Endodermal cell (in vitro differentiated cells): ENCODE measurements around the gene ARHGAP22. TPM values are rescaled to one million over a fixed set of nuclear protein-coding genes. Genes with fewer than 3 reads are reported as not detected.

Source experiments
- DNase-seq: peaks from one replicate; pipeline ENCODE4 v3.0.0-alpha.2; 2017
- H3K27ac ChIP-seq: 2 replicates; pipeline ENCODE4 v1.5.1; 2013; ENCODE audit warnings: mild to moderate bottlenecking, low read depth, low read length, moderate library complexity
- H3K27me3 ChIP-seq: 2 replicates; pipeline ENCODE4 v1.6.1; 2013; ENCODE audit warnings: mild to moderate bottlenecking, low read length, moderate library complexity; ENCODE audit not compliant: insufficient read depth, control insufficient read depth, poor library complexity, severe bottlenecking
- H3K36me3 ChIP-seq: 2 replicates; pipeline ENCODE4 v1.7.0; 2013; ENCODE audit warnings: mild to moderate bottlenecking, low read length, moderate library complexity; ENCODE audit not compliant: control insufficient read depth, insufficient read depth
- H3K4me1 ChIP-seq: one replicate; pipeline ENCODE4 v1.7.0; 2013; ENCODE audit warnings: low read length; ENCODE audit not compliant: control insufficient read depth, insufficient read depth
- H3K4me3 ChIP-seq: 2 replicates; pipeline ENCODE4 v1.5.1; 2013; ENCODE audit warnings: mild to moderate bottlenecking, low read length, moderate library complexity
- H3K9ac ChIP-seq: 2 replicates; pipeline ENCODE4 v1.6.1; 2013; ENCODE audit warnings: mild to moderate bottlenecking, low read length, moderate library complexity; ENCODE audit not compliant: poor library complexity, severe bottlenecking; ENCODE audit errors: extremely low read depth
- H3K9me3 ChIP-seq: 2 replicates; pipeline ENCODE4 v1.6.1; 2013; ENCODE audit warnings: mild to moderate bottlenecking, low read length, moderate library complexity; ENCODE audit not compliant: control insufficient read depth
- H3K27ac Mint-ChIP-seq: 2 replicates; pipeline ENCODE4 v1.8.0; 2020; ENCODE audit warnings: mixed read lengths
- H3K27me3 Mint-ChIP-seq: 2 replicates; pipeline ENCODE4 v1.8.0; 2021; ENCODE audit warnings: mild to moderate bottlenecking, mixed read lengths; ENCODE audit not compliant: insufficient read depth
- H3K36me3 Mint-ChIP-seq: 2 replicates; pipeline ENCODE4 v1.8.0; 2020; ENCODE audit warnings: low read depth, mixed read lengths
- H3K4me1 Mint-ChIP-seq: 2 replicates; pipeline ENCODE4 v1.8.0; 2020; ENCODE audit warnings: mixed read lengths
- H3K4me3 Mint-ChIP-seq: 2 replicates; pipeline ENCODE4 v1.8.0; 2020; ENCODE audit warnings: mild to moderate bottlenecking, moderate library complexity, mixed read lengths
- H3K9me3 Mint-ChIP-seq: 2 replicates; pipeline ENCODE4 v1.8.0; 2020; ENCODE audit warnings: mild to moderate bottlenecking, mixed read lengths
- WGBS, 2 experiments: methylation state at CpG; one replicate each; pipeline versions ENCODE4 v1.1.5 to v1.1.7; 2013; ENCODE audit warnings: missing lambda C conversion rate in 2 of 2, mixed read lengths in 1 of 2; ENCODE audit not compliant: insufficient coverage in 1 of 2, insufficient read length in 1 of 2; 5-methylcytosine and 5-hydroxymethylcytosine counted together
- total RNA-seq, 2 donors: library from RNA; stranded (reverse); fragmentation: NEBNext Ultra II Directional in 1 of 2; extraction: Animal tissue kit (Norgen Biotek cat#: 25700) in 1 of 2; gene quantifications; 2 replicates in 1 of 2; 3 replicates in 1 of 2; pipeline ENCODE4 v1.2.1, GENCODE V29; 2021
- TF ChIP-seq, protein P1 (sequence below): fragments of 200-600 bp; sonication (generic); conservative IDR thresholded peaks from 2 replicates; pipeline ENCODE4 v1.5.0; 2021; ENCODE audit warnings: antibody characterized with exemption, mild to moderate bottlenecking

Gene ARHGAP22
- total RNA-seq, 2 donors from 2014 or later = 10.3 to 14.1 TPM

DNA sequence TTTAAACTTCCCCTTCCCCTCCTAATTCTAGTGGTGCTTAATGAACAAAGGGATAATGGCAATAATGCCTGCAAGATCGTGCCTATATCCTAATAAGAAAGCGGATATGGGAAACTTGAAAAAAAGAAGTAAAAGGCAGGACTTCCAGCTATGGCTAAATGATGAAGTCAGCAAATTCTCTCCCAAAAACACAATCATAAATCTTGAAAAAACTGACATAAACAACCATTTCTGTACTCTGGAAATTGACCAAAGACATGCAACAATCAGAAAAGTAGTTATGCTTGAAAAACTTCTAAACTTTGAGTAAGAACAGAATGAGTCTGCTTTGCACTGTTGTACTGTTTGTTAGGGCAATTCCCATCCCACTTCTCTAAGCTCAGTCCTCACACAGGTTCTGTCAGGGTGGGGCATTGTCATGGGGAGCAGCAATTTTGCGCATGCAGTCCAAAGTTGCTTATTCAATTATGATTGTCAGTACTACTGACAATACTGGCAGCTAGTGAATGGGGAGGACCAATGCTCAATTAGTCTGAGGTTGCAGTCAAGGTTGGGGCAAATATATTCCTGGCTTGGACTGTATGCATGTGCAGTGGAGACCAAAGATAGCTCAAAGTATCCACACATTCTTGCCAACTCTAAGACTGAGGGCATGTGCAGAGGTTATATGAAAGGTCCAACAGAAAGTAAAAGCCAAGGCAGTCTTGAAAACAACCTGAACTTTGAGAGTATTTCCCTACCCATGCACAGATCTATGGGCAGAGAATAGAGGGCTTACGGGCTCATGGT lies 34.1 kb upstream of the ARHGAP22 start:
- peaks cover 7% of the 10 kb centered on the region for H3K27me3 Mint-ChIP-seq
- TF ChIP-seq, protein P1, sequence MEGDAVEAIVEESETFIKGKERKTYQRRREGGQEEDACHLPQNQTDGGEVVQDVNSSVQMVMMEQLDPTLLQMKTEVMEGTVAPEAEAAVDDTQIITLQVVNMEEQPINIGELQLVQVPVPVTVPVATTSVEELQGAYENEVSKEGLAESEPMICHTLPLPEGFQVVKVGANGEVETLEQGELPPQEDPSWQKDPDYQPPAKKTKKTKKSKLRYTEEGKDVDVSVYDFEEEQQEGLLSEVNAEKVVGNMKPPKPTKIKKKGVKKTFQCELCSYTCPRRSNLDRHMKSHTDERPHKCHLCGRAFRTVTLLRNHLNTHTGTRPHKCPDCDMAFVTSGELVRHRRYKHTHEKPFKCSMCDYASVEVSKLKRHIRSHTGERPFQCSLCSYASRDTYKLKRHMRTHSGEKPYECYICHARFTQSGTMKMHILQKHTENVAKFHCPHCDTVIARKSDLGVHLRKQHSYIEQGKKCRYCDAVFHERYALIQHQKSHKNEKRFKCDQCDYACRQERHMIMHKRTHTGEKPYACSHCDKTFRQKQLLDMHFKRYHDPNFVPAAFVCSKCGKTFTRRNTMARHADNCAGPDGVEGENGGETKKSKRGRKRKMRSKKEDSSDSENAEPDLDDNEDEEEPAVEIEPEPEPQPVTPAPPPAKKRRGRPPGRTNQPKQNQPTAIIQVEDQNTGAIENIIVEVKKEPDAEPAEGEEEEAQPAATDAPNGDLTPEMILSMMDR = no peak
- H3K27me3 ChIP-seq = peaks cover 7% of the 10 kb centered on the region
- no peaks in the 10 kb centered on the region for H3K9me3 ChIP-seq
- H3K4me3 Mint-ChIP-seq = no peak overlapping the region
- H3K27ac Mint-ChIP-seq = no peak overlapping the region
- peaks cover 27% of the 10 kb centered on the region for H3K9me3 Mint-ChIP-seq
- 71 to 85% methylated on average over 1 to 4 of the region's 4 CpGs for WGBS, 2 experiments
- no peaks in the 10 kb centered on the region for H3K4me1 ChIP-seq
- H3K36me3 Mint-ChIP-seq = no peaks in the 10 kb centered on the region
- DNase-seq = no peak
- H3K4me1 Mint-ChIP-seq = no peaks in the 10 kb centered on the region
- no peak overlapping the region for H3K9ac ChIP-seq
- H3K36me3 ChIP-seq = no peaks in the 10 kb centered on the region
- no peak overlapping the region for H3K27ac ChIP-seq
- no peak overlapping the region for H3K4me3 ChIP-seq

DNA sequence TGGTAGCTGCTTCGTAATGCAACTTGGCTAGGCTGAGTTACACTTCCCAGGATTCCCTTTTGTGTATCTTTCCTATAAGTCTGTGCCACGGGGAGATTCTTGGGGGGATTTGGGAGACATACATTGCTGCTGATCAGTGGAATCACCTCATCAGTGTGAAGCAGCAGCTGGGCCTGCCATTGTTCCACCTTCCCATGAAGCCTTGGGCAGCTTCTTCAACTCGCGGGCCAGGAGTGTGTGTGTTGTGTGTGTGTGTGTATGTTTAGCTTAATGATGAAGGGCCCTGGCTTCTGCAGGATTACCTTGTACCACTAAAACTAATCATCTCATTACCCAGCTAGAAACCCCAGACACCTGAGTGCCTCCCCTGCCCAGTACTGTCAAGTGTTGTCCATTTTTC lies 33.3 kb upstream of the ARHGAP22 start:
- Mint-ChIP-seq H3K4me1 (peaks cover 4% of the 10 kb centered on the region), H3K27ac (no peak overlapping the region), H3K9me3 (peaks cover 23% of the 10 kb centered on the region), H3K36me3 (no peaks in the 10 kb centered on the region), H3K27me3 (peaks cover 6% of the 10 kb centered on the region), H3K4me3 (no peak overlapping the region)
- no peaks in the 10 kb centered on the region for H3K36me3 ChIP-seq
- H3K4me3 ChIP-seq = no peak overlapping the region
- 90 to 96% methylated on average over 2 to 4 of the region's 4 CpGs for WGBS, 2 experiments
- TF ChIP-seq, protein P1 = no peak
- peaks cover 7% of the 10 kb centered on the region for H3K27me3 ChIP-seq
- DNase-seq = no peak
- H3K9me3 ChIP-seq = no peaks in the 10 kb centered on the region
- H3K27ac ChIP-seq = no peak overlapping the region
- H3K4me1 ChIP-seq = no peaks in the 10 kb centered on the region
- H3K9ac ChIP-seq = no peak overlapping the region

DNA sequence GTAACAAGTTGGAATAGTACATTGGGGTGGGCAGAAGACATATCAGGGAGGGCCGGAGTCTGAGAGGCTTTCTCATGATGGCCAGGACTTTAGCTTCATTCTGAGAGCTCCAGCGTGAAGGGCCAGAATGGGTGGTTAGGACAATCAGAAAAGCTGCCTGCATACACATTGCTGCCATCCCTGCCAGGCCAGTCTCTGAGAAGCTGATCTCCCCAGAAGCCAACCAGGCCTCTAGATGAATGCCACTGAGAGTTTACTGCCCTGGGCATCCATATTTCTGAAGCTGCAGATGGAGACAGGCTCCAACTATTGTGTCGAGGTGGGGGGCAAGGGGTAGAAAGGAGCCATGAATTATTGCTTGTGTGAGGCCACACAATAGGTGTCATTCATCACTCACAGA lies 32.0 kb upstream of the ARHGAP22 start:
- no peaks in the 10 kb centered on the region for H3K9me3 ChIP-seq
- H3K4me1 ChIP-seq = no peaks in the 10 kb centered on the region
- no peak overlapping the region for H3K9ac ChIP-seq
- no peak overlapping the region for H3K4me3 Mint-ChIP-seq
- H3K27ac ChIP-seq = no peak overlapping the region
- no peaks in the 10 kb centered on the region for H3K36me3 ChIP-seq
- H3K27me3 Mint-ChIP-seq = peaks cover 9% of the 10 kb centered on the region
- H3K27me3 ChIP-seq = peaks cover 7% of the 10 kb centered on the region
- WGBS, 2 experiments = 89 to 100% methylated on average over 1 to 3 of the region's 3 CpGs
- TF ChIP-seq, protein P1 = no peak
- peaks cover 4% of the 10 kb centered on the region for H3K4me1 Mint-ChIP-seq
- no peaks in the 10 kb centered on the region for H3K36me3 Mint-ChIP-seq
- no peak for DNase-seq
- H3K4me3 ChIP-seq = no peak overlapping the region
- H3K27ac Mint-ChIP-seq = no peak overlapping the region
- peaks cover 14% of the 10 kb centered on the region for H3K9me3 Mint-ChIP-seq
